Measurements from ENCODE around the gene SEMA6C.
A peak's percentile ranks its signal among the peaks of the same experiment; 100 is the strongest.

Gene SEMA6C

DNA sequence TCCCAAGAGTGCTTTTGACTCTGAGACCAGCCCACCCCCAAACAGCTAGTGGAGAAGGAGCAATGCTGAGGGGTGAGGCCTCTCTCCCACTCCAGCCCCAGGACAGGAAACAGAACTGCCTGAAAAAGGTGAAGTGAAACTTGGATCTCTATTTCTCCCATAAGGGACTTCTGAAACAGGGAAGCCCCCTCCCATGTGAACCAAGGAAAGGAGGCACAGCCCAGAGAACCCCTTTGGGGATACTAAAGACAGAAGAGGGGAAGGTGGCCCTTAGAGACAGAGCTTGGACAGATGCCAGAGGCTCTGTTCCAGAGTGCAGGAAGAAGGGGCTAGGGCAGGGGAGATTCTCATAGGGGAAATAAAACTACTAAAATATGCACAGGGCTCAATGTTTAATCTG, 12.9 kb upstream of the SEMA6C start:
- no peak for DNase-seq

DNA sequence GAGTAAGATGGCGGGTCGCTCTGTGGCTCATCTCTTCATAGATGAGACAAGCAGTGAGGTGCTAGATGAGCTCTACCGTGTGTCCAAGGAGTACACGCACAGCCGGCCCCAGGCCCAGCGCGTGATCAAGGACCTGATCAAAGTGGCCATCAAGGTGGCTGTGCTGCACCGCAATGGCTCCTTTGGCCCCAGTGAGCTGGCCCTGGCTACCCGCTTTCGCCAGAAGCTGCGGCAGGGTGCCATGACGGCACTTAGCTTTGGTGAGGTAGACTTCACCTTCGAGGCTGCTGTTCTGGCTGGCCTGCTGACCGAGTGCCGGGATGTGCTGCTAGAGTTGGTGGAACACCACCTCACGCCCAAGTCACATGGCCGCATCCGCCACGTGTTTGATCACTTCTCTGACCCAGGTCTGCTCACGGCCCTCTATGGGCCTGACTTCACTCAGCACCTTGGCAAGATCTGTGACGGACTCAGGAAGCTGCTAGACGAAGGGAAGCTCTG, 12.4 kb upstream of the SEMA6C start:
- DNase-seq = no peak

- DNase-seq = no peak
Measured at GRCh38 chr1:151158326-151158725, 11.9 kb upstream of the SEMA6C start.

GRCh38 chr1:151157067-151157531, 10.7 kb upstream of the SEMA6C start:
- DNase-seq = peak; percentile 75

DNA sequence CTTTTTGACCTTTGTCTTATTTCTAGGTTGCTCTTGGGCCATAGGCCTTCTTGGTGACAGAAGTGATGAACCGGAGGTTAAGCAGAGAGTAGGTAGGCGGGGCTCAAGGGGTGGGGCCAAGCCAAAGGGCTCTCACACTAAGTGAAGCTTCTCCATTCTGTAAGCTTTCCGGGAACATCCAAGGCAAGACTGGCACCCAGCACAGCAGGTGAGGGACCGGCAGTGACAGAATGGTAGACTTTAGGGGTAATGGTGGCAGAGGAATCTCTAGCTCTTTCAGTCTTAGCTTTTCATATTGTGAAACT, 10.0 kb upstream of the SEMA6C start, which contains the start of gene TNFAIP8L2:
Gene TNFAIP8L2, plus strand, starts transcription at position 135 of the 305 bp plus-strand sequence. CDS start 2,049 bp downstream, outside the sequence.
- DNase-seq = peak; percentile 58

- no peak for DNase-seq
Measured at GRCh38 chr1:151147665-151148064, 1.2 kb upstream of the SEMA6C start.

DNA sequence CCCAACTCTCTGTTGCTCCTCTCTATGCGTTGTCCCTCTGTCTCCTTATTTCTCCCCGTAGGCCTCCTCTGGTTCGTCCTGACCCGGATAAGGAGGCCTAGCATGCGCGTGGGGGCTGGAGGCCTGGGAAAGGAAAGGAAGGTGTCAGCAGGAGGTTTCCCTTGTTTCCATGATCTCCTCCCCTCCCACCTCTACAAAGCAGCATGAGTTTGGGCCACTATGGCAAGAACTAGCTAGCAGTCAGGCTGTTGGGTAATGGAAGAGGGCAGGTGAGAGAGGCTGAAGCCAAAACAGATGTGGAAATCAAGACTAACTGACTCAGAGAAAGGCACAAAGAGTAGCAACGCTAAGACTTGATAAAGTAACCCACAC, 687 bp upstream of the SEMA6C start:
- no peak for DNase-seq

- DNase-seq = no peak
Measured at GRCh38 chr1:151146072-151146411, 389 bp downstream of the SEMA6C start.

DNA sequence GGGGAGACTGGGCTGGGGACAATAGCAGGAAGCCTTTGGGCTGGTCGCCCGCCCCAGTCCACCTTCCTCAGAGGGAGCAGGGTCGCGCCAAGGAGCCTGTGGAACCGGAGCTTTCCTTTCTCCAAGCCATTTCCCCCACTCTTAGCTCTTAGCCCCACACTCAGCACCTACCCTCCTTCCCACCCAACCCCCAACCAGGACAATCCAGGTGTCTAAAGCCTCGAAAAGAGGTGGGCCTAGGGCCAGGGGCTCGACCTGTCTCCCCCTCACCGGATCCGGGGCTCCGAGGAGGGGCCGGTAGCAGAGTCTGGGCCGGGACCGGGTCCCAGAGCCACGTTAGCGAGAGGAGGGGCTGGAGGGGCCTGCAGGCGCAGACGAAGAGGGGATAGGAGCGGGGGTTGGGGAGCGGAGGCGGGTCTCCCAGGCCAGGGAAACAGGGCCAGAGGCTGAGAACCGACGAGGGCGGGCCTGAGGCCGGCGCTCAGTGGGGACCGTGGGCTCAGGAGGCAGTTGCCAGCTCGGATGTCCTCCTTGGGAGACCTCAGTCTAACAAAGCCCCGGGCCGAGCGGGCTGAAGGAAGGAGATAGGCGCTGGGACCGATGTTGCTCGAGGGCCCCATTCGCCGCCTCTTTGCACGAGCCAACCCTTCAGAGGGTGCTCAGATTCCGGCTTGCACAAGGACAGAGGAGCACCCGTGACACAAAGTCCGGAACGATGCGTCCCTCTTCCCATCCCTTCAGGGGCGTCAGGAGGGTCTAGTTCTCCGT, 943 bp downstream of the SEMA6C start:
- no peak for DNase-seq

- no peak for DNase-seq
Measured at GRCh38 chr1:151144474-151145303, 1.7 kb downstream of the SEMA6C start.

DNA sequence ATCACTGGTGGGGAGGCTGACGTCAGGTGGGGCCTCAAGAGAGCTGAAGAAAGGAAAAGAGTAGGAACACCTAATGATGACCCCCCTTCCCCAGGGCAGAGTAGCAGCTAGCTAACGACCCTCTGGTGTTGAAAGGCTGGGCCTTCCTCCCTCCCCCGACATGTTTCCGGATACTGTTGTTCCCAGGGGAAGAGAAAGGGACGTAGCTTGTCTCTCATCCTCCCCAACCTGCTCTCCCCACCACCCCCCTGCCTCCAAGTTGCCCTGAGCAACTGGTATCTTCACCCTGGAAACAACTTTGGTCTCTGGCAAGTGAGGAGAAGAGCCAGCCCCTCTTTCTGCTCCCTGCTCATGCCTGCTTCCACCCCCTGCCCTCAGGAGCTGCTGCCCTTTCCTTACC, 2.4 kb downstream of the SEMA6C start:
- no peak for DNase-seq

DNA sequence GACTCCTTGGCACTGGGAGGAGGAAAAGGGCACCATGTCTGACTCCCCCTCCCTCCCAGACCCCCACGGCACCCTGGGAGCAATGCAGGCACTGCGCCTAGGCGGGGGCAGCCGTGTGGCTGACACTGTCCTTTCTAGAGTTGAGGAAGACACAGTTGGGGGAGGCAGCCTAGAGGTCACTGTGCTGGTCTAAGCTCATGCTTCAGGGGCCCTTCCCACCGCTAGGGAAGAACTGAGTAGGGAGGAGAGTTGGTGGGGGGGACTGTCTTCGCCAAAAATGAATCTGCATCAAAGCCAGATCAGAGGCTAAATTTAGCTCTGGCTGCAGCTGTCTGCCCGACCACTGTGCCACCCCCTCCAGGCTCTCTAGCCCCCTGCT, 3.4 kb downstream of the SEMA6C start:
- DNase-seq = no peak

DNA sequence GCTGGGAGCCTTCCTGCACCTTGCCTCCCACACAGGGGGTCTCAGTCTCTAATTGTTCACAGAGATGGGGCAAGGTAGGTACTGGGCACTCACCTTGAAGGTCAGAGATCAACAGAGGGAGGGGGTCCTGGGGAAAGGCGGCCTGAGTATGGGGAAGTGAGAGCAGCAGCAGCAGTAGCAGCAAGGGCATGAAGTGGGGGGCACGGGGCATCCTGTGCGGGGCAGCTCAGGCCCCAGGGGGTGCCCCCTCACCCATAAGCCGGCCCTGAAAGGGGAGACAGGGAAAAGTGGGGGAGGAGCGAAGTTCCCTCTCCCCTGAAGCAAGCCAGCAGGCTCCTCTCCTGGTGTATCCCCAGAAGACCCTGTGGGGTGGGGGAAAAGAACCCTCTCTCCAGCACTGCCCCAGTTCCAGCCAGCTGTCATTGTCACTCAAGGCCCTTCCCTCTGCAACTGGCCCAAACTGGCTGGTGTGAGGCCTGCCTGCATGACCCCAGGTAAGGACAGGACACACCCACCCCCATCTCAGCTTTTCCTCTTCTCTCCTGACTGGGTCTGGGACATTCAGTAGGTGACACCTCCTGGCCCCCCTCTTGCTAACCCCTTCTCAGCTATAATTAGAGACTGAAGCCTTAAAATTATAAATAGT, 3.9 kb downstream of the SEMA6C start:
- no peak for DNase-seq

GRCh38 chr1:151137789-151138188, 8.6 kb downstream of the SEMA6C start:
- DNase-seq = no peak

DNA sequence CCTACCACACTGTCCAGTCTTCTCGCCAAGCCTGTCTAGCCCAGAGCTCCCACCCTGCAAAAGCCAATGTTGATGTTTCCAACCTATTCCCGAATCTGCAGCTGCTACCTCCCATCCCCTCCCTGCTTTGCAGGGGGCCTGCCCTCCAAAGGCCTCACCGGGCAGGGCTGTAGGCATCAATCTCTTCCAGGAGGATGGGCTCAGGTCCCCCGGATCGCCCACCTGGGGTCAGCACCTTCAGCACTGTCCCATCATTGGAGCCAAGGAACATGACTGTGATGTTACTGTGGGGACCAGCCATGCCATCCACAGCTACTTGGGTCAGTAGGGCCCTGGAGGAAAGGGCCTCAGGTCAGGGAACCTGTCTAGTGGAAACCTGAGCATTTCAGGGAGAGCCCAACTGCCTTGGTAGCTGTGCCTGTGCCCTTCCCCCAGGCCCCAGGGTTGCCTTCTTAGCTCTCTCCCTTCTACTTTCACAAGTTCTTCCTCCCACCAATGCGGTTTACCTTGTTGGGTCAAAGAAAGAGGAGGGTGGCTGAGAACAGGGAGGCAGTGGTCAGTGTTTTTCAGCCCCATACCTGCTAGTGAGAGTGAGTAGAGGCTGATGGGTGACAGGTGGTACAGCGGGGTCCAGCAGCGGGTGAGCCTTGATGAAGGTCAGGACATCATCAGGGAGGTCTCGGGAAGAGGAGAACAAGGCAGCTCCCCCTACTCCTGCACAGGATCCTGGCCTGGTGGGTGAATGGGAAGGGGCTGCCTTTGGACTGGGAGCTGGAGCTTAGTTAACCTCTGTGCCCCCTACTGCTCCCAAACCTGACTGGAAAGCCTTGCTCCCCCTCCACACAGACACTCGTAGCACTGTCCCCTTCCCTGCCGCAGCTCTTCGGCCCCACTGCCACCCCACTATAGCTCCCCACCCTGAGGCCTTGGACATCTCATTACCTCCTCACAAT, 10.7 kb downstream of the SEMA6C start:
- DNase-seq = no peak

DNA sequence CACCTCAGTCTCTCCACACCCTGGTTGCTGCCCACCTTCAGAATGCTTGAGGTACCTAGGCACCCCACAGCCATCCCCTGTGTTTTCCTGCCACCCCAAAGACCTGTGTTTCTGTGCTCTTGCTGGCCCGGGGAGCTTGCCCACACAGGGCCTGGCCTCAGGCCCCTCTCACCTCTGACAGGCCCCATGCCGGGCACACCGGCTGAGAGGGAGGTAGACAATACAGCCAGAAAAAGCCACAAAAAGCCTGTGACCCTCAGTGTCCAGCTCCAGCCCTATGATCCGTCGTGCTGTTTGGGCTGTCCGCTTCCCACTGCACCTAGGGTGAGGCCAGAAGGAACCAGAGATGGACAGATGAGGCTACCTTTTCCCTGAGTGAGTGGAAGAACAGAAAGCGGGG, 11.4 kb downstream of the SEMA6C start:
- no peak for DNase-seq

- no peak for DNase-seq
Measured at GRCh38 chr1:151134396-151134795, 12.0 kb downstream of the SEMA6C start.

GRCh38 chr1:151133018-151133806, 13.2 kb downstream of the SEMA6C start:
- no peak for DNase-seq

DNA sequence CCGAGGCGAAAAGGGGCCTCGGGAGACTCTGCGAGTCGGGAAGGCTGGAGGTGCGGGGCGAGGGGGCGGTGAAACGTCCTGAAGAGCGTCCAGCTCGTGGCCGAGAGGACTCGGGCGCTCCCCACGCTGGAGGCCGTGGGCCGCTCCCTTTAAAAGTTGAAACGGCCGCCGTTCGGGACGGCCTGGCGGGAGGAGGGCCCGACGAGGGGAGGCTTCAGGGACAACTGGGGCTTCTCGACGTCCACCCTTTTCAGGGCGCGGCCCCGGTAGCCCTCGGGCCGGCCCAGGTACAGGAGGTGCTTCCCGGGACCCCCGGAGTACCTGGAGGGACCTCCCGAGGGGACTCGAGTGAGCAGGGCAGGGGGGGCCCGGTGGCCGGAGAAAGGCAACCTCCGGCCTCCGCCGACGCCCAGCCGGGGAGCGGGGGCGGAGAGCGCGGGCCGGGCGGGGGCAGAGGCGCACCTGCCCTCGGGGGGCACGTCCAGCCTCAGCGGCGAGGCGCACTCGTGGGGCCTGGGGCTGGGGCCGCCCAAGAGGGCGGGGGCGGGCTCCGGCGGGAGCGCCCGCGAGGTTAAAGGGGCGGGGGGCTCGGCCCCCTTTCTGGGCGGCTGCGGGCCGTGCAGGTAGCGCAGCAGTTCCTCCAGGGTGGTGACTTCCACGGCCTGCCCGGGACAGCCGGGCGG, 14.0 kb downstream of the SEMA6C start:
- no peak for DNase-seq

DNA sequence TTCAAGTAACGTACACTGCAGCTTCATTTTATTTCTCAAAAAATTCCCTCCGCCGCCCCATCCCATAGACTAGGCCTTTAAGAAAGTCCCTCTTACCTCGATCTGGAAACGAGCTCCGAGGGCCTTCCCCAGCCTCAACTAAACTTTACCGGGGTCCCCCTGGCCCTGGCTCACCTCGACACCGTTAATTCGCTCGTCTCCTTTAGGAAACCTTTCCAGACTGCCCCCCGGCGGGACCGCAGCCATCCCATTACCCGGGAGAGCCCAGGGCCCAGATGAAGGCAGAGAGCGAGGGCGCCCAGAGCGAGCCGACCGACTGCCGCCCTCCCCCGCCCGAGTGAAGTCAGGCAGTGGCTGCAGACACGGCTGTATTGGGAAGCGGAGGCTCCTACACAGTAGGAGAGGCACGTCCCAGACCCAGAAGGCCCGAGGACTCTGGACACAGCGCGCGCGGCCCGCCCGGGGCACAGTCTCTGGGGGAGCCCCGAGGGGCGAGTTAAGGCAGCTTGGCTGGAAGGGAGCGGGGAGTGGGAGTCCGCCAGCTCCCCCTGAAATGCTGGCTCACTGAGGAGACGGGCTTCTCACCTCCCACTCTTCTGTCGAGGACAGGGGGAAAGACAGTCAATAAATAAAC, 14.6 kb downstream of the SEMA6C start:
- no peak for DNase-seq
